GM12878 (cell line): ENCODE measurements around the gene AP1AR. TPM values are rescaled to one million over a fixed set of nuclear protein-coding genes. Genes with fewer than 3 reads are reported as not detected.

ENCODE experiments used
- ATAC-seq: fragments of 200-7000 bp; cut with Tn5 transposase; 3 replicates; pipeline ENCODE4 v1.9.1; 2020; ENCODE audit warnings: mild to moderate bottlenecking, moderate library complexity
- BruUV-seq: library from RNA; stranded (reverse); fragments of 400-500 nt; replicated peaks from 2 replicates; lab custom pipeline; 2021; lab: Mats Ljungman, UMichigan
- CTCF ChIA-PET: fragments of 300-600 bp; sonication (Branson Sonifier 250); formaldehyde crosslinking; extraction: SDS; loops from one replicate; lab custom pipeline; 2021; ENCODE audit warnings: inconsistent platforms; lab: Yijun Ruan, JAX
- POLR2A ChIA-PET: fragments of 350-600 bp; formaldehyde crosslinking; extraction: SDS; loops from one replicate; lab custom pipeline; 2021; ENCODE audit warnings: inconsistent platforms; lab: Charles Lee
- RAD21 ChIA-PET: fragments of 300-600 bp; sonication (Branson Sonifier 250); formaldehyde crosslinking; loops from one replicate; lab custom pipeline; 2023; ENCODE audit warnings: antibody characterized with exemption; ENCODE audit not compliant: unreplicated experiment; lab: Charles Lee
- SMC1A ChIA-PET: fragments of 300-600 bp; sonication (Branson Sonifier 250); formaldehyde crosslinking; loops from one replicate; lab custom pipeline; 2023; ENCODE audit not compliant: unreplicated experiment, uncharacterized antibody; lab: Charles Lee
- DNase-seq: peaks from one replicate; pipeline ENCODE4 v3.0.0-alpha.2; 2011; ENCODE audit warnings: low read depth, low spot score
- FAIRE-seq: peaks from 3 replicates; lab custom pipeline; 2011; peaks lifted over from hg19 to GRCh38; lab: Jason Lieb, UNC
- H2AFZ ChIP-seq: 2 replicates; pipeline ENCODE4 v1.6.0; 2011; ENCODE audit warnings: low read depth, low read length, control low read depth; ENCODE audit not compliant: control insufficient read depth
- H3K27ac ChIP-seq: 2 replicates; pipeline ENCODE4 v1.5.1; 2011; ENCODE audit warnings: control low read depth; ENCODE audit not compliant: control insufficient read depth, insufficient read depth
- H3K27me3 ChIP-seq, 2 experiments: replicated peaks in 1 of 2; 2 replicates each; pipeline versions ENCODE4 v1.6.0 to v1.6.1; 2011; ENCODE audit warnings: low read length in 1 of 2; ENCODE audit not compliant: control insufficient read depth in 2 of 2, insufficient read depth in 2 of 2
- H3K36me3 ChIP-seq, 2 experiments: 2 replicates each; pipeline ENCODE4 v1.5.1; 2011; ENCODE audit warnings: low read length in 1 of 2; ENCODE audit not compliant: control insufficient read depth in 2 of 2, insufficient read depth in 2 of 2
- H3K4me1 ChIP-seq: 2 replicates; pipeline ENCODE4 v1.6.1; 2011; ENCODE audit warnings: mild to moderate bottlenecking, low read length, moderate library complexity, mixed read lengths; ENCODE audit not compliant: control insufficient read depth, insufficient read depth
- H3K4me2 ChIP-seq: 2 replicates; pipeline ENCODE4 v1.6.0; 2011; ENCODE audit warnings: control low read depth; ENCODE audit not compliant: control insufficient read depth, insufficient read depth
- H3K4me3 ChIP-seq: fragments of 200-600 bp; sonication (generic); 2 replicates; pipeline ENCODE4 v1.5.1; 2016
- H3K79me2 ChIP-seq: 2 replicates; pipeline ENCODE4 v1.6.0; 2011; ENCODE audit warnings: low read length; ENCODE audit not compliant: control insufficient read depth, insufficient read depth
- H3K9ac ChIP-seq: 2 replicates; pipeline ENCODE4 v1.8.0; 2011; ENCODE audit warnings: low read length, control low read depth, mixed read lengths; ENCODE audit not compliant: control insufficient read depth, insufficient read depth
- H3K9me3 ChIP-seq: replicated peaks from 3 replicates; pipeline ENCODE4 v1.5.1; 2011; ENCODE audit warnings: mild to moderate bottlenecking, low read length; ENCODE audit not compliant: control insufficient read depth, insufficient read depth
- H4K20me1 ChIP-seq: 2 replicates; pipeline ENCODE4 v1.6.0; 2011; ENCODE audit not compliant: control insufficient read depth, insufficient read depth
- ATF7 ChIP-seq: fragments of 450-650 bp; IDR thresholded peaks from 2 replicates; pipeline ENCODE4 v1.6.1; 2016; ENCODE audit warnings: low read depth, mild to moderate bottlenecking
- BRCA1 ChIP-seq: IDR thresholded peaks from 2 replicates; pipeline ENCODE4 v1.6.1; 2011; ENCODE audit warnings: low read depth, low read length, improper control_type of control experiment
- CBX3 ChIP-seq: fragments of 200-600 bp; sonication (generic); IDR thresholded peaks from 2 replicates; pipeline ENCODE4 v1.6.1; 2016; ENCODE audit warnings: low read depth, borderline replicate concordance
- IRF4 ChIP-seq: IDR thresholded peaks from 2 replicates; pipeline ENCODE4 v1.6.1; 2011; ENCODE audit warnings: low read depth, low read length
- NR2F1 ChIP-seq: fragments of 450-650 bp; conservative IDR thresholded peaks from 2 replicates; pipeline ENCODE4 v1.6.1; 2017; ENCODE audit warnings: mild to moderate bottlenecking
- WGBS: methylation state at CpG from one replicate; pipeline ENCODE4 v1.1.6; 2016; ENCODE audit warnings: low lambda C conversion rate; ENCODE audit not compliant: insufficient replicate concordance, insufficient coverage; ENCODE audit errors: missing lambda C conversion rate; 5-methylcytosine and 5-hydroxymethylcytosine counted together
- in situ Hi-C: fragments of 300-500 bp; cut with MboI; formaldehyde crosslinking; loops from 9 replicates; pipeline ENCODE4 v1.14.3; 2018; ENCODE audit warnings: mixed read lengths
- intact Hi-C: fragments of 100-400 bp; cut with micrococcal nuclease; formaldehyde crosslinking; loops from one replicate; pipeline ENCODE4 v1.14.2; 2022; ENCODE audit not compliant: unreplicated experiment
- polyA plus RNA-seq, 11 experiments: library from polyadenylated mRNA; depleted of rRNA in 4 of 11; unstranded in 6 of 11; stranded (reverse) in 5 of 11; fragments of >200 nt; fragmentation: Nextera tagmentation in 4 of 11; fragmentation: Illumina TruSeq in 1 of 11; extraction: Ambion mirVana in 4 of 11; extraction: Trizol in 1 of 11; gene quantifications; 1 replicate in 1 of 11; 2 replicates in 10 of 11; pipeline versions ENCODE4 v1.2.1 to v1.2.3, GENCODE V29; 2011 to 2016; ENCODE audit warnings: inconsistent platforms in 2 of 11, missing spikeins in 2 of 11, low read depth in 1 of 11
- total RNA-seq, 4 experiments: library from RNA; depleted of rRNA in 3 of 4; stranded (reverse); fragments of >200 nt in 3 of 4; fragmentation: Illumina TruSeq in 1 of 4; extraction: Trizol in 1 of 4; gene quantifications; 2 replicates each; pipeline versions ENCODE4 v1.2.1 to v1.2.3, GENCODE V29; 2013 to 2021
- TF ChIP-seq, protein P1 (sequence below): fragments of 450-650 bp; IDR thresholded peaks from 2 replicates; pipeline ENCODE4 v1.6.1; 2016; ENCODE audit warnings: mild to moderate bottlenecking

The AP1AR gene
- total and polyA plus RNA-seq, 10 of the 15 experiments (the other 5 are each of a cell fraction or from before 2014, with no cell fraction given), result 5.6 to 29.1 (median 16.3) TPM

DNA sequence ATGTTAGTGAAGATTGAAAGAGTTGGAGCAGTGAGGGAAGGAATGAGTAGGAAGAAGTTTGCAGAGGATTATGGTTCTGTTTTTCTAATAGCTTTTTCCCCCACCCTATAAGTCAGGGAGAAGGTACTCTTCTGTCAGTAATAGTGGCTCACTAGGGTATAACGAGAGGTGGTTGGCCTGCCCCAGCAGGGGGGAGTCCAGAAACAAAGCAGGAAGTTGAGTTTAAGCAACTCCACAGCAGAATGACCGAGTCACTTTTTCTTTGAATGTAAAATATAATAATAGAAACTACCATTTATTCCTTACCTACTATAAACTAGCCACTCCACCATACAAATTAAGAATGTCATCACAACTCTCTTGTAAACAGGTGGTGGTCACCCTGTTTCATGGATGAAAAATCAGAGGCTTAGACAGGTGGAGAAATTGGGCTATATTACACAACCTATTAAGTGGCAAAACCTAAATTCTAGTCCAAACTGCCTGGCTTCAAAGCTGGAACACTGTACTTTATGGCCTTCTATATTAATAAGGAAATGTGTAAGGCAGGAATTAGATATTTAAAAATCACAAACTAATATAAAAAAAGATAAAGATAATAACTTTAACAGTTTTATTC lies 21.9 kb downstream of the AP1AR start:
- no peaks in the 10 kb centered on the region for H3K9me3 ChIP-seq
- H3K27ac ChIP-seq, result no peak overlapping the region
- 2% methylated on average over 2 of the region's 2 CpGs for WGBS
- H3K4me2 ChIP-seq, result no peak overlapping the region
- H3K4me1 ChIP-seq, result no peaks in the 10 kb centered on the region
- no peak overlapping the region for H3K4me3 ChIP-seq
- in situ Hi-C loops, result no loop called here
- no peak for DNase-seq
- RAD21 ChIA-PET, result interaction anchor here (0.6 kb wide), 1 partner anchor 34 kb away, joined by 3 read pairs; no protein-coding TSS in a partner anchor
- SMC1A ChIA-PET, result interaction anchor here (0.6 to 0.9 kb wide), 2 partner anchors 13 to 27 kb away, joined by 3 read pairs; no protein-coding TSS in a partner anchor
- TF ChIP-seq IRF4 (no peak), BRCA1 (no peak), NR2F1 (no peak), CBX3 (no peak), ATF7 (0 out of 2 replicates have a peak, but pooled peaks have one; percentile 19)
- TF ChIP-seq, protein P1, sequence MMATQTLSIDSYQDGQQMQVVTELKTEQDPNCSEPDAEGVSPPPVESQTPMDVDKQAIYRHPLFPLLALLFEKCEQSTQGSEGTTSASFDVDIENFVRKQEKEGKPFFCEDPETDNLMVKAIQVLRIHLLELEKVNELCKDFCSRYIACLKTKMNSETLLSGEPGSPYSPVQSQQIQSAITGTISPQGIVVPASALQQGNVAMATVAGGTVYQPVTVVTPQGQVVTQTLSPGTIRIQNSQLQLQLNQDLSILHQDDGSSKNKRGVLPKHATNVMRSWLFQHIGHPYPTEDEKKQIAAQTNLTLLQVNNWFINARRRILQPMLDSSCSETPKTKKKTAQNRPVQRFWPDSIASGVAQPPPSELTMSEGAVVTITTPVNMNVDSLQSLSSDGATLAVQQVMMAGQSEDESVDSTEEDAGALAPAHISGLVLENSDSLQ, result 0 out of 2 replicates have a peak, but pooled peaks have one; percentile 18
- TF ChIP-seq, all 136 proteins: peak for 2
- ATAC-seq (peak; percentile 99), FAIRE-seq (no peak)
- peak overlapping the region; percentile 44; the same call in 1 of the 2 replicates for H2AFZ ChIP-seq
- intact Hi-C loops, result no loop called here
- no peaks in the 10 kb centered on the region for H3K27me3 ChIP-seq
- H3K9ac ChIP-seq, result no peak overlapping the region
- no TSS peak for BruUV-seq
- no peaks in the 10 kb centered on the region for H4K20me1 ChIP-seq
- H3K79me2 ChIP-seq, result no peaks in the 10 kb centered on the region
- ChIA-PET POLR2A (no interaction called here), CTCF (no interaction called here)
- H3K36me3 ChIP-seq, result no peaks in the 10 kb centered on the region; a peak in 1 of 4 replicates
